ENCODE measurements around the gene GPATCH8. TPM values are rescaled to one million over a fixed set of nuclear protein-coding genes. Genes with fewer than 3 reads are reported as not detected.

Gene GPATCH8
- total RNA-seq, 4 donors from 2014 or later = 14.5 to 53.1 (median 31.2) TPM

DNA sequence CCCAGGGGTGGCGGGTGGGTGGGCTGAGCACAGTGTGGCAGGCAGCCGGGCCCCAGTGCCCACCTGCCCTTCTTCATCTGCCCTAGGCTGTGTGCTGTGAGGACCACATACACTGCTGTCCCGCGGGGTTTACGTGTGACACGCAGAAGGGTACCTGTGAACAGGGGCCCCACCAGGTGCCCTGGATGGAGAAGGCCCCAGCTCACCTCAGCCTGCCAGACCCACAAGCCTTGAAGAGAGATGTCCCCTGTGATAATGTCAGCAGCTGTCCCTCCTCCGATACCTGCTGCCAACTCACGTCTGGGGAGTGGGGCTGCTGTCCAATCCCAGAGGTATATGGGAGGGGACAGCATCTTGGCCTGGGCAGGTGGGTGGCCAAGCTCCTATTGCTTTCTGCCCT is 151.7 kb downstream of the GPATCH8 start:
- TF ChIP-seq POLR2A (IDR thresholded peaks at IDR 0.05) (no peak), POLR2AphosphoS5 (IDR thresholded peaks at IDR 0.05) (no peak), EP300 (IDR thresholded peaks at IDR 0.05; ENCODE audit: low read depth) (no peak)
- TF ChIP-seq, protein P1, sequence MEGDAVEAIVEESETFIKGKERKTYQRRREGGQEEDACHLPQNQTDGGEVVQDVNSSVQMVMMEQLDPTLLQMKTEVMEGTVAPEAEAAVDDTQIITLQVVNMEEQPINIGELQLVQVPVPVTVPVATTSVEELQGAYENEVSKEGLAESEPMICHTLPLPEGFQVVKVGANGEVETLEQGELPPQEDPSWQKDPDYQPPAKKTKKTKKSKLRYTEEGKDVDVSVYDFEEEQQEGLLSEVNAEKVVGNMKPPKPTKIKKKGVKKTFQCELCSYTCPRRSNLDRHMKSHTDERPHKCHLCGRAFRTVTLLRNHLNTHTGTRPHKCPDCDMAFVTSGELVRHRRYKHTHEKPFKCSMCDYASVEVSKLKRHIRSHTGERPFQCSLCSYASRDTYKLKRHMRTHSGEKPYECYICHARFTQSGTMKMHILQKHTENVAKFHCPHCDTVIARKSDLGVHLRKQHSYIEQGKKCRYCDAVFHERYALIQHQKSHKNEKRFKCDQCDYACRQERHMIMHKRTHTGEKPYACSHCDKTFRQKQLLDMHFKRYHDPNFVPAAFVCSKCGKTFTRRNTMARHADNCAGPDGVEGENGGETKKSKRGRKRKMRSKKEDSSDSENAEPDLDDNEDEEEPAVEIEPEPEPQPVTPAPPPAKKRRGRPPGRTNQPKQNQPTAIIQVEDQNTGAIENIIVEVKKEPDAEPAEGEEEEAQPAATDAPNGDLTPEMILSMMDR (IDR thresholded peaks at IDR 0.05) = no peak
- Histone ChIP-seq H3K4me3 (no peak overlapping the region), H3K27me3 (peaks cover 6% of the 10 kb centered on the region), H3K36me3 (peaks cover 0 to 9% (median 0%) of the 10 kb centered on the region in 4 donors), H3K4me1 (peaks cover 0 to 12% (median 9%) of the 10 kb centered on the region in 4 donors), H3K27ac (no peak overlapping the region), H3K9me3 (no peaks in the 10 kb centered on the region)
- no peak for DNase-seq
- intact Hi-C loops (cut with DNase I; ENCODE audit: low total_unique reads) (no loop called here), in situ Hi-C loops (cut with MboI; ENCODE audit: low pct_ligation_motif_present in 1 of 4, low pct_unique_long_range_greater_than_20kb in 1 of 4, low sequenced_read_pairs in 3 of 4) (no loop called here)
- 78% methylated on average over 7 of the region's 8 CpGs; no CpG with 5 or more reads in 1 of the 2 donors for WGBS, 2 donors (ENCODE audit: low coverage in 1 of 2)

DNA sequence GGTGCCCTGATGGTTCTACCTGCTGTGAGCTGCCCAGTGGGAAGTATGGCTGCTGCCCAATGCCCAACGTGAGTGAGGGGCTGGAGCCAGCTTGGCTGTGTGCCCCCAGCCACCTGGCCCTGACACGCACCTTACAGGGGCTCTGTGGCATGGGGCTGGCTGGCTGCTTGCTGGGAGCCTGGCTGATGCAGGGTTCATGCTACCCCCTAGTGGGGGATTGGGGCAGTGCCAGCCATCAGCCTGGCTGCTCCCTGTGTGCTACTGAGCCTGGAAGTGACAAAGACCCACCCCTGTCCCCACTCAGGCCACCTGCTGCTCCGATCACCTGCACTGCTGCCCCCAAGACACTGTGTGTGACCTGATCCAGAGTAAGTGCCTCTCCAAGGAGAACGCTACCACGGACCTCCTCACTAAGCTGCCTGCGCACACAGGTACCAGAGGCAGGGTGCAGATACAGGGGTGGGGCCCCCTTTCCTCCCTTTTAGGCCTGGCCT is 152.4 kb downstream of the GPATCH8 start:
- Histone ChIP-seq H3K27ac (no peak overlapping the region), H3K27me3 (peaks cover 6% of the 10 kb centered on the region), H3K36me3 (peaks cover 0 to 9% (median 0%) of the 10 kb centered on the region in 4 donors), H3K9me3 (no peaks in the 10 kb centered on the region), H3K4me1 (peaks cover 5 to 18% (median 15%) of the 10 kb centered on the region in 4 donors), H3K4me3 (no peak overlapping the region)
- DNase-seq = peak; percentile 71
- TF ChIP-seq, protein P1 (IDR thresholded peaks at IDR 0.05) = peak; percentile 61 to 80 (median 76)
- no peak for TF ChIP-seq POLR2A (IDR thresholded peaks at IDR 0.05)
- in situ Hi-C loops (cut with MboI; ENCODE audit: low pct_ligation_motif_present in 1 of 4, low pct_unique_long_range_greater_than_20kb in 1 of 4, low sequenced_read_pairs in 3 of 4) = no loop called here
- intact Hi-C loops (cut with DNase I; ENCODE audit: low total_unique reads) = no loop called here
- 78% methylated on average over 5 of the region's 6 CpGs; no CpG with 5 or more reads in 1 of the 2 donors for WGBS, 2 donors (ENCODE audit: low coverage in 1 of 2)

DNA sequence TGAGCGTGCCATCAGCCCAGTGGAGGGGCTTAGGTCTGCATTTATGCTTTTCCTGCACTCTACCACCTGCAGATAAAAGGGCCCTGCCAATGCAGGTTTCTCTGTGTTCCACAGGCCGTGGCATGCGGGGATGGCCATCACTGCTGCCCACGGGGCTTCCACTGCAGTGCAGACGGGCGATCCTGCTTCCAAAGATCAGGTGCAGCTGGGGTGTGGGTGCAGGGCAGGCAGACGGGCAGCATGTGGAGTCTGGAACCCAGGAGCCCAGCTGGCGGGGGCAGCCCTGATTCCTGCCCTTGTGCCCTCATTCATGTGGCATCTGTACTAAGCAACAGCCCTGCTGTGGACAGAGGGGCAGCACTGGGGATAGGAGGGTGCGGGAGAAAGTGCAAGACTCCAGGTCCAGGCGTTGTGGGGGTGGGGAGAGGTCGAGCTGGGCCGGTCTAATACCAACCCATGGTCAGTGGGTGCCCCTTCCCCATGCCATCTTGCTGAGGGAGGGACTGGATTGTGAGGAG is 153.6 kb downstream of the GPATCH8 start:
- H3K36me3 ChIP-seq = peaks cover 0 to 9% (median 0%) of the 10 kb centered on the region in 4 donors
- TF ChIP-seq, protein P1 (IDR thresholded peaks at IDR 0.05) = no peak
- TF ChIP-seq POLR2A (IDR thresholded peaks at IDR 0.05) = no peak
- no peak for TF ChIP-seq POLR2AphosphoS5 (IDR thresholded peaks at IDR 0.05)
- no peak for TF ChIP-seq EP300 (IDR thresholded peaks at IDR 0.05; ENCODE audit: low read depth)
- in situ Hi-C loops (cut with MboI; ENCODE audit: low pct_ligation_motif_present in 1 of 4, low pct_unique_long_range_greater_than_20kb in 1 of 4, low sequenced_read_pairs in 3 of 4) = no loop called here
- peaks cover under 1% of the 10 kb centered on the region for H3K27me3 ChIP-seq
- 91% methylated on average over 11 of the region's 12 CpGs; no CpG with 5 or more reads in 1 of the 2 donors for WGBS, 2 donors (ENCODE audit: low coverage in 1 of 2)
- intact Hi-C loops (cut with DNase I; ENCODE audit: low total_unique reads) = no loop called here
- no peak overlapping the region for H3K4me3 ChIP-seq
- no peaks in the 10 kb centered on the region for H3K9me3 ChIP-seq
- peaks cover 7 to 22% (median 19%) of the 10 kb centered on the region in 4 donors for H3K4me1 ChIP-seq
- H3K27ac ChIP-seq = no peak overlapping the region
- no peak for DNase-seq

DNA sequence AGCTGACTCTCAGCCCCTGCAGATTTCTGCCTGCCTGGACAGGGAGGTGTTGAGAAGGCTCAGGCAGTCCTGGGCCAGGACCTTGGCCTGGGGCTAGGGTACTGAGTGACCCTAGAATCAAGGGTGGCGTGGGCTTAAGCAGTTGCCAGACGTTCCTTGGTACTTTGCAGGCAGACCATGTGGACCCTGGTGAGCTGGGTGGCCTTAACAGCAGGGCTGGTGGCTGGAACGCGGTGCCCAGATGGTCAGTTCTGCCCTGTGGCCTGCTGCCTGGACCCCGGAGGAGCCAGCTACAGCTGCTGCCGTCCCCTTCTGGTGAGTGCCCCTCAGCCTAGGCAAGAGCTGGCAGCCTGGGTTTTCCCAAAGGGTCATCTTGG is 154.2 kb downstream of the GPATCH8 start:
- Histone ChIP-seq H3K9me3 (no peaks in the 10 kb centered on the region), H3K27me3 (no peaks in the 10 kb centered on the region), H3K4me1 (peaks cover 7 to 24% (median 23%) of the 10 kb centered on the region in 4 donors), H3K36me3 (peaks cover 0 to 9% (median 0%) of the 10 kb centered on the region in 4 donors), H3K4me3 (no peak overlapping the region), H3K27ac (no peak overlapping the region)
- intact Hi-C loops (cut with DNase I; ENCODE audit: low total_unique reads) = no loop called here
- 89% methylated on average over 4 of the region's 6 CpGs; no CpG with 5 or more reads in 1 of the 2 donors for WGBS, 2 donors (ENCODE audit: low coverage in 1 of 2)
- DNase-seq = no peak
- in situ Hi-C loops (cut with MboI; ENCODE audit: low pct_ligation_motif_present in 1 of 4, low pct_unique_long_range_greater_than_20kb in 1 of 4, low sequenced_read_pairs in 3 of 4) = no loop called here
- no peak for TF ChIP-seq EP300 (IDR thresholded peaks at IDR 0.05; ENCODE audit: low read depth)
- no peak for TF ChIP-seq POLR2A (IDR thresholded peaks at IDR 0.05)
- no peak for TF ChIP-seq POLR2AphosphoS5 (IDR thresholded peaks at IDR 0.05)
- TF ChIP-seq, protein P1 (IDR thresholded peaks at IDR 0.05) = no peak

Data from transverse colon (tissue), 4 donors.